ENCODE results near the gene MEIS2.

MEIS2 gene

GRCh38 chr15:36938764-36939163 lies 161.6 kb downstream of the MEIS2 start:
- DNase-seq (ENCODE audit: extremely low read depth in 1 of 2, low read depth in 1 of 2) = no peak

- DNase-seq (ENCODE audit: extremely low read depth in 1 of 2, low read depth in 1 of 2) = no peak
Measured at GRCh38 chr15:36938131-36938530, 162.2 kb downstream of the MEIS2 start.

GRCh38 chr15:36936613-36937012 lies 163.7 kb downstream of the MEIS2 start:
- no peak for DNase-seq (ENCODE audit: extremely low read depth in 1 of 2, low read depth in 1 of 2)

GRCh38 chr15:36933255-36933990 lies 166.9 kb downstream of the MEIS2 start:
- no peak for DNase-seq (ENCODE audit: extremely low read depth in 1 of 2, low read depth in 1 of 2)

- no peak for DNase-seq (ENCODE audit: extremely low read depth in 1 of 2, low read depth in 1 of 2)
Measured at GRCh38 chr15:36932070-36932469, 168.3 kb downstream of the MEIS2 start.

- no peak for DNase-seq (ENCODE audit: extremely low read depth in 1 of 2, low read depth in 1 of 2)
Measured at GRCh38 chr15:36931434-36931833, 168.9 kb downstream of the MEIS2 start.

- no peak for DNase-seq (ENCODE audit: extremely low read depth in 1 of 2, low read depth in 1 of 2)
Measured at GRCh38 chr15:36926427-36926825, 173.9 kb downstream of the MEIS2 start.

- no peak for DNase-seq (ENCODE audit: extremely low read depth in 1 of 2, low read depth in 1 of 2)
Measured at GRCh38 chr15:36925653-36926426, 174.5 kb downstream of the MEIS2 start.

GRCh38 chr15:36925049-36925448 lies 175.3 kb downstream of the MEIS2 start:
- no peak for DNase-seq (ENCODE audit: extremely low read depth in 1 of 2, low read depth in 1 of 2)

- no peak for DNase-seq (ENCODE audit: extremely low read depth in 1 of 2, low read depth in 1 of 2)
Measured at GRCh38 chr15:36924034-36924433, 176.3 kb downstream of the MEIS2 start.

- DNase-seq (ENCODE audit: extremely low read depth in 1 of 2, low read depth in 1 of 2) = no peak
Measured at GRCh38 chr15:36921484-36922091, 178.8 kb downstream of the MEIS2 start.

- DNase-seq (ENCODE audit: extremely low read depth in 1 of 2, low read depth in 1 of 2) = no peak
Measured at GRCh38 chr15:36917411-36918267, 182.7 kb downstream of the MEIS2 start.

GRCh38 chr15:36914960-36915808 lies 185.2 kb downstream of the MEIS2 start:
- DNase-seq (ENCODE audit: extremely low read depth in 1 of 2, low read depth in 1 of 2) = no peak

- DNase-seq (ENCODE audit: extremely low read depth in 1 of 2, low read depth in 1 of 2) = no peak
Measured at GRCh38 chr15:36914466-36914865, 185.9 kb downstream of the MEIS2 start.

GRCh38 chr15:36912311-36912712 lies 188.0 kb downstream of the MEIS2 start:
- no peak for DNase-seq (ENCODE audit: extremely low read depth in 1 of 2, low read depth in 1 of 2)

GRCh38 chr15:36911322-36911944 lies 188.9 kb downstream of the MEIS2 start:
- no peak for DNase-seq (ENCODE audit: extremely low read depth in 1 of 2, low read depth in 1 of 2)

GRCh38 chr15:36908991-36909390 lies 191.4 kb downstream of the MEIS2 start:
- DNase-seq (ENCODE audit: extremely low read depth in 1 of 2, low read depth in 1 of 2) = no peak

- no peak for DNase-seq (ENCODE audit: extremely low read depth in 1 of 2, low read depth in 1 of 2)
Measured at GRCh38 chr15:36907295-36907694, 193.1 kb downstream of the MEIS2 start.

GRCh38 chr15:36905908-36906307 lies 194.4 kb downstream of the MEIS2 start:
- no peak for DNase-seq (ENCODE audit: extremely low read depth in 1 of 2, low read depth in 1 of 2)

GRCh38 chr15:36904715-36905114 lies 195.6 kb downstream of the MEIS2 start:
- DNase-seq (ENCODE audit: extremely low read depth in 1 of 2, low read depth in 1 of 2) = no peak
